Purkinje cell (primary cell): Measurements from ENCODE around the gene TSR2. TPM values are rescaled to one million over a fixed set of nuclear protein-coding genes. Genes with fewer than 3 reads are reported as not detected.

Experiments used
- polyA plus RNA-seq: library from polyadenylated mRNA; unstranded; fragments of >200 nt; fragmentation: Nextera tagmentation; gene quantifications from 2 replicates; pipeline ENCODE4 v1.2.1, GENCODE V29; 2014

The TSR2 gene, protein sequence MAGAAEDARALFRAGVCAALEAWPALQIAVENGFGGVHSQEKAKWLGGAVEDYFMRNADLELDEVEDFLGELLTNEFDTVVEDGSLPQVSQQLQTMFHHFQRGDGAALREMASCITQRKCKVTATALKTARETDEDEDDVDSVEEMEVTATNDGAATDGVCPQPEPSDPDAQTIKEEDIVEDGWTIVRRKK
- 20.1 and 32.3 TPM in 2 replicates for polyA plus RNA-seq

DNA sequence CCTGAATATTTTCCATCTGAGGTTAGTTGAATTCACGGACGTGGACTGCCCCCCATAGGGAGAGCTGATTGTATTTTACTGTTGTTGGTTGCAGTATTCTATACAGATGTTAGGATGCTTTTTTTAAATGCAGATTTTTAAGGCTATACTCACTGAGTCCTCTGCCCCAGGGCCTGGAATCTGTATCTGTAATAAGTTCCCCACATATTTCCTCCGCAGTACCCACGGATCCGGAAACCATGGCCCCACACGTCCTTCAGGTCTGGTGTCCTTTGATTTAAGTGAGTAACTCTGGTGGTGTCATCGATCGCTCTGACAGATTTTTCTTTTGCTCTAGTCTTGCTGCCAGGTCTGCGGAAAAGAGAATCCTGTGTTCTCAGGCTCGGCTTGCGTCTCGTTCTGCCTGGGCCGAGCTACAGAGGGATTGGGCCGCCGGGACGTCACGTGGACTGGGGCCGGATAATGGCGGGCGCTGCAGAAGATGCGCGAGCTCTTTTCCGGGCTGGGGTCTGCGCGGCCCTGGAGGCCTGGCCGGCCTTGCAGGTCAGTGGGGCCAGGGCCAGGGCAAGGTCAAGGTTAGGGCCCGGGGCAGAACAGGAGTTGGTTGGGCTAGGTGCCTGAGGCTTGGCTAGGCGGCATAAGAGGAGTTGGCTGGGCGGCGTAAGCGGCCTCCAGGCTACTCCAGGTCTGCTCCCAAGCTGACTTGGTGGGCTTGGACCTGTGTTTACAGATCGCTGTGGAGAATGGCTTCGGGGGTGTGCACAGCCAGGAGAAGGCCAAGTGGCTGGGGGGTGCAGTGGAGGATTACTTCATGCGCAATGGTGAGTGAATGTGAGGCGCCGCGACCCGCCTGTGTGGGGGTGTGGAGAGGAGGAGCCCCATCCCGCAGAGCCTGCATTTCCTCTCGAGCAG is at the start of gene TSR2:
TSR2 (plus strand) TSS at position 445 of the 912 bp plus-strand sequence; CDS start at position 463, 18 bp downstream.

Other genes starting within 250 kb of the TSR2 start
- 8.3 and 11.7 TPM in 2 replicates for gene WNK3, start 82.4 kb upstream of the TSR2 start, polyA plus RNA-seq
- 0.59 and 1.1 TPM in 2 replicates for gene FGD1, start 55.8 kb downstream of the TSR2 start, polyA plus RNA-seq
- gene GNL3L, start 89.8 kb downstream of the TSR2 start, polyA plus RNA-seq, result 0.31 and 0.70 TPM in 2 replicates